GM18499 (cell line): ENCODE data around the gene TRNAU1AP.
"Not testable (repeated sequence)": the region's sequence is repeated elsewhere in the genome, so short reads cannot be mapped to it uniquely, and the experiment has no call there.

Experiments used
- ATAC-seq: cut with Tn5 transposase; IDR thresholded peaks from one replicate; pipeline ENCODE4 v1.9.1; 2021; ENCODE audit warnings: moderate number of reproducible peaks; ENCODE audit not compliant: insufficient read depth, unreplicated experiment

Gene TRNAU1AP

DNA sequence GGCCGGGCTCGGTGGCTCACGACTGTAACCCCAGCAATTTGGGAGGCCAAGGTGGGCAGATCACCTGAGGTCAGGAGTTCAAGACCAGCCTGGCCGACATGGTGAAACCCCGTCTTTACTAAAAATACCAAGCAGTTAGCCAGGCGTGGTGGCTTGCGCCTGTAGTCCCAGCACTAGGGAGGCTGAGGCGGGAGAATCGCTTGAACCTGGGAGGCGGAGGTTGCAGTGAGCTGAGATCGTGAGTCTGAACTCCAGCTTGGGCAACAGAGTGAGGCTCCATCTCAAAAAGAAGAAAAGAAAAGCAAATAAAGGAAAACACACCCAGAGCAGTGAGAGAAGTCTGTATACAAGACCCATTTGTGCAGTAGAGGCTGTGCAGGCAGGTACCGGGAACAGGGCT is 32.1 kb upstream of the TRNAU1AP start:
- not testable (repeated sequence) for ATAC-seq

DNA sequence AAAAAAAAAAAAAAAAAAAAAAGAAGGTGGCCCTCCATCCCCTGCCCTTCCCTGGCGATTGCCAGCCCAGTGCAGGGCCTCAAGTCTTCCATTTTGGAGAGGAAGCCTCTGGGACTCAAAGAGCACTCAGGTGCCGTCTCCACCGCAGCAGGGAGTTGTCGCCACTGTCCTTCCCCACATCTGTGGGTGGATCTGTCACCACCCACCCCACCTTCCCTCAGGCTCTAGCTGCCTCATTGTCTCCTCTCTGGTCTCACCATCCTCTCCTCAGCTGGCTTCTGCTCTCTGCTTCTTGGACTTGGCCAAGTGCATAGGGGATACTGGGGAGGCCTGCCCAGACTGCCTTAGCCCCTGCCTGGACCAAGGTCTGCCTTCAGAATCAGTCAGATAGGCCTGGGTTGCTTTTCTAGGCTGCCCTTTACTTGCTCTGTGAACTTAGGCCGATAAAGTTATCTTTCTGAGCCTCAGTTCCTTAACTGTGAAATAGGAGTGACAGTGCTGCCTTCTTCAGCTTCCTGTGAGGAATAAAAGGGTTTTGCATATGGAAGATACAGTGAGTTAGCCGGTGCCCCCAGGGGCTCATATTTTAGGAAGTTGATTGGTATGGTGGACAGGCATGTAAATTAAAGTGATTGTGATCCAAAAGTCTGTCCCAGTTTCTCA is 31.3 kb upstream of the TRNAU1AP start:
- no peak for ATAC-seq

DNA sequence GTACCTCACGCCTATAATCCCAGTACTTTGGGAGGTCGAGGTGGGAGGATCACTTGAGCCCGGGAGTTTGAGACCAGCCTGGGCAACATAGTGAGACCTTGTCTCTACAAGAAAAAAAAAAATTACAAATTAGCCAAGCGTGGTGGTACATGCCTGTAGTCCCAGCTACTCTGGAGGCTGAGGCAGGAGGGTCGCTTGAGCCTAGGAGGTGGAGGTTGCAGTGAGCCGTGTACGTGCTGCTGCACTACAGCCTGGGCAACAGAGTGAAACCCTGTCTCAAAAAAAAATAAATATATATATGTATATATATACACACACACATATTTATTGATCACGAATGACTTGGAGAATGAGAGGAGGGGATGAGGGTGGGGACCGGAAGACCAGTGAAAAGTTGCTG is 30.3 kb upstream of the TRNAU1AP start:
- not testable (repeated sequence) for ATAC-seq

DNA sequence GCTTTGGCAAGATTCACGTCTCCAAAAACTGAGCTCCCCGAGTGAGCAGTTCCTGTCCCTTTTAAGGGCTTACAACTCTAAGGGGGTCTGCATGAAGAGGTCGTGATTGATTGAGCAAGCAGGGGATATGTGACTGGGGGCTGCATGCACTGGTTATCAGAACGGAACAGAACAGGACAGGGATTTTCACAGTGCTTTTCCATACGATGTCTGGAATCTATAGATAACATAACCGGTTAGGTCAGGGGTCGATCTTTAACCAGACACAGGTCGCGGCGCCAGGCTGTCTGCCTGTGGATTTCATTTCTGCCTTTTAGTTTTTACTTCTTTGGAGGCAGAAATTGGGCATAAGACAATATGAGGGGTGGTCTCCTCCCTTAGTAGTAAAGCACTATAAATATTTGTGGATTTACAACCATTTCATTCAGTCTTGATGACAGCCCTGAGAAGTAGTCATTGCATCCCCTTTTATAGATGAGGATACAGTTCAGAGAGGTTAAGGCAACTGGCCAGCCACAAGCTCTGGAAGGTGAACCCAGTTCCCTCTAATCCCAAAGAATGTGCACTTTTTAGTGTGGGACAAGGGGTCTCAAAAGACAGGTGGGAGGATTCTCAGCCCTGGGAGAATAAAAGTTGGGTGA is 27.8 kb upstream of the TRNAU1AP start:
- not testable (repeated sequence) for ATAC-seq

DNA sequence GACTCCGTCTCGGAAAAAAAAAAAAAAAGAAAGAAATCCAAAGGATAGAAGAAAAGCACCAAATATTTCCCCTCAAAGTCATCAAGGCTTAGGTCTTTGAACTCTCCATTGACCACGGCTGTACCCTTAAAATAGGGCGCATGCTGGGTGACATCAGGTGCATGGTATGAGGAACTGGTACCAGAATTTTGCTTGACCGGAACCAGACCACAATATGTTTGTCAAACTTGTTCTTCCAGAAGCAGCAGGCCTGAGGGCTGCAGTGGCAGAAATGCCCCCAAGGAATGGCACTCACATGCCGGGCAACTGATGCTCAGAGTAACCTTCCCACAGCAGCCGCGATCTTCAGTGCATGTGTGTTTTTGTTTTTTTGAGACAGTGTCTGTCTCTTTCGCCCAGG is 26.0 kb upstream of the TRNAU1AP start:
- ATAC-seq: no peak

DNA sequence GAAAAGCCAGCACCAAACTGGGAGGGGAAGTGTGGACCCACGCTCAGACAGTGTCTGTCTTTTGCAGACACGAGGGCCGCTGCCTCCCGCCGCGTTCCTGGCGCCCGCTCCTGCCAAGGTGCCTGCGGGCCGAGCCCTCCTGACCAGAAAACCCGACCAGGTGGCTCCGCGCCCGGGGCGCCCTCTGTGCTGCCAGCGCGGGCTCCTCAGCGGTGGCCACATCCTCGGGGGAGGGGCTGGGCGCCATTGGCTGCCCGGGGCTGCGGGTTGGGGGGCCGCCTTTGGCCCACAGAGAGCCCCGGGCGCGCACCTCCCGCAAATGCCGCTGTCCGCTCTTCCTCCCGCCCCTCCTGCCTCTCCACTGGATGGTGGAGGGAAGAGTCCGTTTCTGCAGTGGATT is 22.4 kb upstream of the TRNAU1AP start:
- ATAC-seq: no peak

DNA sequence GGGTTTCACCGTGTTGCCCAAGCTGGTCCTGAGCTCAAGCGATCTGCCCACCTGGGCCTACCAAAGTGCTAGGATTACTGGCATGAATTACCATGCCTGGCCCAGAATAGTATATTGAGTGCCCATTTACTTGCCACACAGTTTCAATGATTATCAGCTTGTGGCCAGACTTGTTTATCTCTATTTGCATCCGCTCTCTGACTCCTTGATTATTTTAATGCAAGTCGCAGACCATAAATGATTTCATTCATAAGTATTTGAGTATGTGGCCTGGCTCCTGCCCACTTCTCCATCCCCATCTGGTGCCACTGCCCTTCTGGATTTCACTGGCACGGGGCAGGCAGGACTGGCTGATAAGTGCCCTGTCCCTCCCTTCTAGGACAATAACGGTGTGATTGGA is 18.2 kb upstream of the TRNAU1AP start:
- ATAC-seq: no peak

DNA sequence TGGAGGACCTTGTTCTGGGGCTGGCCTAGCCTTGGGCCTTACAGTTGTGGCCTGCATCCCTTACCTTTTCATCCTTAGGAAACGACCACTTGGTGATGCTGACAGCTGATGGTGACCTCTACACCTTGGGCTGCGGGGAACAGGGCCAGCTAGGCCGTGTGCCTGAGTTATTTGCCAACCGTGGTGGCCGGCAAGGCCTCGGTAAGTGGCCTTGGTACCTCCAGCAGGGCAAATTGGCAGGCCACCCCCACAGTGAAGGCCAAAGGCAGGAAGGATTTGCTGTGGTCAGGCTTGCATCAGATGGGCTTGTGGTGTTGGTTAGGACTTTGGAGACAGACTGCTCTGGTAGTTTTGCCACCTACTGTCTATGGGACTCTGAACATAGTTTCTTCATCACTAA is 17.7 kb upstream of the TRNAU1AP start:
- no peak for ATAC-seq

DNA sequence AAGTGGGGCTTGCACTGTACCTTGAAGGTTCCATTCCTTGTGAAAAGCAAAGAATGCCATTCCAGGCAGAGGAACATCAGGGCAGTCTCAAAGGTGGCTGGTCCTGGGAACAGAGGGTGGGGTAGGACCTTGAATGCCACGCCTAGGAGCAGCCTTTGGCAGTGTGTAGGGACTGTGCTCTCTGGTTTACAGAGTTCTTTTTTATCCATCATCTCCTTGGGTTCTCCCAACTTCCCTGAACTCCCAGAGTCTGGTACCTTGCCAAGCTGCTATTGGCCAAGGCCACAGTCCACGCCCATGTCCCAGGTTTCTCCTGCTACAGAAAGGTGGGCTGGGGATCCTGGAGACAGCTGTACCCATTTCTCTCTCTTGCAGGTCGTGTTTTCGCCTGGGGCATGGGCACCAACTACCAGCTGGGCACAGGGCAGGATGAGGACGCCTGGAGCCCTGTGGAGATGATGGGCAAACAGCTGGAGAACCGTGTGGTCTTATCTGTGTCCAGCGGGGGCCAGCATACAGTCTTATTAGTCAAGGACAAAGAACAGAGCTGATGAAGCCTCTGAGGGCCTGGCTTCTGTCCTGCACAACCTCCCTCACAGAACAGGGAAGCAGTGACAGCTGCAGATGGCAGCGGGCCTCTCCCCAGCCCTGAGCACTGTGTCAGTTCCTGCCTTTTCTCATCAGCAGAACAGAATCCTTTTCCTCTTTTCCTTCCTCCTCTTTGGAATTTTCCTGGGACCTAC is 15.3 kb upstream of the TRNAU1AP start:
- no peak for ATAC-seq

DNA sequence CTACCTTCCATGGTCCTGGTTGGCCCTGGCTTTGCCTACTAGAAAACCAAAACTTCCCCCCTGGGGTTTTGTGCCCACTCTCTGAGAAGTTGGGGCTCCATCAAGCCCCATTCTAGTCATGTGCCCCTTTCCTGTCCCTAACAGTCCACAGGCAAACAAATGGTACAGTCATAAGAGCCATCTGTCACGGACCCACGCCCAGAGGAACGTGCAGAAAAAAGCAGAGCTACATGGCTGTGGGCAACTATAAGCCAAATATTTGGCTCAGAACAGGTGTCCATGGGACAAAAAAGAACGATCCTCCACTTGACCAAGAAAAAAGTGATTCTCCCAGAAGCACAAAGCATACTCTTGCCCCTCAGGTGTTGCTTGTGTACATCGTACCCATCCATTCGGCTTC is 14.6 kb upstream of the TRNAU1AP start:
- no peak for ATAC-seq

DNA sequence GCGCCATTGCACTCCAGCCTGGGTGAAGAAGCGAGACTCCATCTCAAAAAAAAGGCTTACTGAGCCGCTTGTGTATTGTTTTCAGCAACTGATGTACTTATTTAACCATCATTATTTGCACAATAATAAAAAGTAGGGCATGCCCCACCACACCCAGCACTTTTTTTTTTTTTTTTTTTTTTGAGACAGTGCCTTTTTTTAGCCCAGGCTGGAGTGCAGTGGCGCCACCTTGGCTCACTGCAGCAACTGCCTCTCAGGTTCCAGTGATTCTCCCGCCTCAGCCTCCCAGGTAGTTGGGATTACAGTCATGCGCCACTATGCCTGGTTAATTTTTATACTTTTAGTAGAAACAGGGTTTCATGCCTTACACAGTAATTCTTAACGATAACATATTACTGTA is 12.2 kb upstream of the TRNAU1AP start:
- no peak for ATAC-seq

DNA sequence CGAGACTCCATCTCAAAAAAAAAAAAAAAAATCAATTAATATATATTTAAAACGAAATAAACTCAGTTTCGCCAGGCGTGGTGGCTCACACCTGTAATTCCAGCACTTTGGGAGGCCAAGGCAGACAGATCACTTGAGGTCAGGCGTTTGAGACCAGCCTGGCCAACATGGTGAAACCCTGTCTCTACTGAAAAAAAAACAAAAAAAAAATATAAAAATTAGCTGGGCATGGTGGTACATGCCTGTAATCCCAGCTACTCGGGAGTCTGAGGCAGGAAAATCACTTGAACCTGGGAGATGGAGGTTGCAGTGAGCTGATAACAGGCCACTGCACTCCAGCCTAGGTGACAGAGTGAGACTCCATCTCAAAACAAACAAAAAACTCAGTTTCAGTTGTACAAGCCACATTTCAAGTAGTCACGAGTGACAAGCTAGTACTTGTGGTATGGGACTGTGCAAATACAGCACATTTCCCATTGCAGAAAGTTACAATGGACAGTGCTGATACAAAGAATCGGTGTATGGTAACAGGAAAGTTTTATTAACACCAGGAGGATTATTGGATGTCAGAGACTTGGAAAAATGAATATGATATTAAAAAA is 11.4 kb upstream of the TRNAU1AP start:
- not testable (repeated sequence) for ATAC-seq

DNA sequence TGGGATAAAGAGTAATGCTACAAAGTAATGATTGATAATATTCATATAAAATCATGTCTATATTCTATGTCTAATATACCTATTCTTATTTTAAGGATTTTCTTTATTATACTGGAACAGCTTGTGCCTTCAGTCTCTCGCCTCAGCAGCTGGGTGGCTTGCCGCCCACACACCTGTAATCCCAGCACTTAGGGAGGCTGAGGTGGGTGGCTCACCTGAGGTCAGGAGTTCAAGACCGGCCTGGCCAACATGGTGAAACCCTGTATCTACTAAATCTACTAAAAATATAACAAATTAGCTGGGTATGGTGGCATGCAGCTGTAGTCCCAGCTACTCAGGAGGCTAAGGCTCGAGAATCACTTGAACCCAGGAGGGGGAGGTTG is 7.6 kb upstream of the TRNAU1AP start:
- ATAC-seq: no peak

DNA sequence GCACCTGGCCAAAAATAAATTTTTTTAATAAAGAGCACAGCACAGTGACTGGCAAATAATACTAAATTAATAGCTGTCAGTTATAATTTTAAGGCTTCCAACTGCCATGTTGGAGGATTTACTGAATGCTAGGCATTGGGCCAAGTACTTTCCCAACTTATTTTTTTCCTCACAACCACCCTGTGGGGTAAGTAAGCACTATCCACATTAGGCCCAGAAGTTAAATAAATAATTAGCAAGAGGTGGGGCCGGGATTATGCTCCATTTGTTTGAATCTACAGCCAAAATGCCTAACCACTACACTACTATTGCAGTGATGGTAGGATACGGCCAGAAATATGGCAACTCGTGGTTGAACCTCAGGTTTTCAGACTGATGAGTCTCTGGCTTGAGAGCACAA is 4.6 kb upstream of the TRNAU1AP start:
- no peak for ATAC-seq

DNA sequence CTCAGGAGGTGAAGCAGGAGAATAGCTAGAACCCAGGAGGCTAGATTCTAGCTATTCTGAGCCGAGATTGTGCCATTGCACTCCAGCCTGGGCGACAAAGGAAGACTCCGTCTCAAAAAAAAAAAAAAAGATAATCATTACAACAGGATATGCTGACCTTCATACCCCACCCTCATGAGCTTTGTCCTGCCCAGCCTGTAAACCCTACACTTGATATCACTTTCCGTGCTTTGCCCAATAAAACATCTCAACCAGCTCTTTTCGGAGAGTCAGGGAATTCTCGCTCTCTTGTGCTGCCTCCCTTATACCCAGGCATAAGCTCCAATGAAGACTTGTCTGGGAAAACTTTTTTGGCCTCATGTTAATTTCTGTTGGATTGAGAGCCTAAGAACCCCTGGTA is 1.5 kb upstream of the TRNAU1AP start:
- ATAC-seq: no peak

DNA sequence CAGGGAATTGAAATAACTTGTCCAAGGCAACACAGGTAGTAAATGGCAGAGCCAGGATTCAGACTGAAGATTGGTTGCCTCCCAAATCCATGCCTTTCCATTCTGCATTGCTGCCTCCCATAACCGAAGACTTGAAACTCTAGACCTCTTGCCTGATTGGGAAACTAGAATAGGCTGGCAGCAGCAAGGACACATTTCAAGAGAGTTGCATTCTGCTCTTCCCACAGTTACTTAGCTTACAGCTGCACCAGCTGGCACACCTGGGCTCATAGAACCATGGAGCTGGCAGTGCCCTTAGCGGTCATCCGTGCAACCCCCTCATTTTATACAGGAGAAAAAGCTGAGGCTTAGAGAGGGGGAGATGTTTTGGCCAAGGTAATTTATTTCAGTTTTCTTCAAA is 8.0 kb downstream of the TRNAU1AP start:
- no peak for ATAC-seq

DNA sequence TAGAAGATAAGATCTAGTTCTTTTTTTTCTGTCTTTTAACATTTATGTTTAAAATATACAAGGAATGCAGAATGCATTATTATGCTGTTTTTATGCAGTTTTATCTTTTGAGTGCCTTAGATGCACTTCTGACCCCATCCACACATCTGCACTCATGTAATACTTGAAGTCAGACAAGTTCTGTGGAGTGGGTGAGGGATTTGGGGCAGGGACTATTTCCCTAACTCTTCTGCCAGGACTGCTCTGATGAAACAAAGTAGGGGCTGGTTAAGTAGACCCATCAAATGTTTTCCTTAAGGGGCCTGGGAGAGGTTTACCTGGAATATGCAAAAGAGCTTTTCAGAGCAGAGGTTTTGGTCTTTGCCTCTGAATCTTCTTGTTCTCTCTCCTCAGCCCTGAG is 11.4 kb downstream of the TRNAU1AP start:
- no peak for ATAC-seq

DNA sequence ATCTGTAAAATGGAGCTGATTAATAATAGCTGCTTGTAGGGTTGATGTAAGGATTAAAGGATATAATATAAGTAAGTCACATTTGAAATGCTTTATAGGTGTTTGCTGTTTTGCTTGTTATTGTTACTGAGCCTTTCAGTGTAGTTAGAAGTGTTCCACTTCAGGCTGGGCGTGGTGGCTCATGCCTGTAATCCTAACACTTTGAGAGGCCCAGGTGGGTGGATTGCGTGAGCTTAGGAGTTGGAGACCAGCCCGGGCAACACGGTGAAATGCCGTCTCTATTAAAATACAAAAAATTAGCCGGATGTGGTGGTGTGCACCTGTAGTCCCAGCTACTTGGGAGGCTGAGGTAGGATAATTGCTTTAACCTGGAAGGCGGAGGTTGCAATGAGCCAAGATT is 12.2 kb downstream of the TRNAU1AP start:
- no peak for ATAC-seq

DNA sequence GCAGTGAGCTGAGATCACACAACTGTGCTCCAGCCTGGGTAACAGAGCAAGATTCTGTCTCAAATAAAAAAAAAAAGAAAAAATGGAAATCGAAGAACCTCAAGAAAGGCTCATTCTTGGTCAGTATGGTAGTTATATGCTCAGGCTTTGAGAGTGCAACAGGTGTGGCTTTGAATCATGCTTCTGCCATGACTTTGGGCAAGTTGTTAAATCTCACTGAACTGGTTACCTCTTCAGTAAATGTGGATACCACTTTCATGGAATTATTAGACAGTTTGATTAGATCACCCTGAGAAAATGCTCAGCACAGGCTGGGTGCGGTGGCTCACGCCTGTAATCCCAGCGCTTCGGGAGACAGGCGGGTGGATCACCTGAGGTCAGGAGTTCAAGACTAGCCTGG is 12.8 kb downstream of the TRNAU1AP start:
- no peak for ATAC-seq

DNA sequence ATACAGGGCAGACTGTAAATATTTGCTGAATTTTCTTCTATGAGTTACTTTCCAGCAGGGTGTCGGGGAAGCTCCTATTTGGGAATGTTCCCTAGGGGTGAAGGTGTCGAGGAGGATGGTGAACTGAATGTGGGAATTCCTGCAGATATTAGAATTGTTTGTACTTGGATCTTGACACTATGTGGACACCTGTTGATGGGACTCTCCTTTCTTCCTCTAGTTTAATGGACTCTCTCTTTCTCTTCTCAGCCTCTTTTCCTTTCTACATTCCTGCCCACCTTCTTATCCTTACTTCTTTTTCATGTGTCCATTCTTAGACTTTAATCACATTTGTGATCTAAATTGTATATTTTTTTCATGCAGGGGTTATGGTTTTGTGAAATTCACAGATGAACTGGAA is 14.0 kb downstream of the TRNAU1AP start:
- ATAC-seq: no peak

DNA sequence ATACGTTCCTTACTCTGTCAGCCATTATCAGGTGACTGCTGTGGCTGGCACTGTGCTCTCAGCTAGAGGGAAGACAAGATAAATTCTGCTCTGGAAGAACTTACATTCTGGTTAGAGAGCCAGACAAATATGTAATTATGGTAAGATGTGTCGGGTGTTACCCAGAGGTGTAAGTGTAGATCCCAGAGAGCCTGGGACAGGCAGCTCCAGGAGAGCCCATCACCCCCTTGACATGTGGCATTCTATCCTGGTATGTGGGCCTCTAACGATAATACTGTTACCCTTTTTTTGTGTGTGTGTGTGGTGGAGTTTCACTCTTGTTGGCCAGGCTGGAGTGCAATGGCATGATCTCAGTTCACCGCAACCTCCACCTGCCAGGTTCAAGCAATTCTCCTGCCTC is 19.0 kb downstream of the TRNAU1AP start:
- no peak for ATAC-seq
